H9 (cell line): ENCODE data around the gene SLC4A2. TPM values are rescaled to one million over a fixed set of nuclear protein-coding genes. Genes with fewer than 3 reads are reported as not detected.
A peak's percentile ranks its signal among the peaks of the same experiment; 100 is the strongest.

Source experiments
- DNase-seq: peaks from one replicate; pipeline ENCODE4 v3.0.0-alpha.2; 2017
- H2AFZ ChIP-seq: one replicate; pipeline ENCODE4 v1.6.1; 2013; ENCODE audit warnings: mild to moderate bottlenecking, low read length, control low read depth, moderate library complexity
- H2AK5ac ChIP-seq: 2 replicates; pipeline ENCODE4 v1.6.1; 2013; ENCODE audit warnings: low read length, control low read depth, mixed read lengths; ENCODE audit not compliant: insufficient read length
- H2BK120ac ChIP-seq: one replicate; pipeline ENCODE4 v1.6.1; 2013; ENCODE audit warnings: low read depth, mild to moderate bottlenecking, low read length, control low read depth, inconsistent platforms; ENCODE audit not compliant: poor library complexity, severe bottlenecking
- H2BK12ac ChIP-seq: 2 replicates; pipeline ENCODE4 v1.6.1; 2013; ENCODE audit warnings: low read length, control low read depth, mixed read lengths, low read depth; ENCODE audit not compliant: insufficient read length
- H2BK15ac ChIP-seq: 2 replicates; pipeline ENCODE4 v1.6.1; 2013; ENCODE audit warnings: low read depth, low read length, control low read depth
- H2BK20ac ChIP-seq: one replicate; pipeline ENCODE4 v1.6.1; 2013; ENCODE audit warnings: low read depth, mild to moderate bottlenecking, low read length, control low read depth, inconsistent platforms; ENCODE audit not compliant: poor library complexity, severe bottlenecking
- H2BK5ac ChIP-seq: 2 replicates; pipeline ENCODE4 v1.6.1; 2013; ENCODE audit warnings: low read length, control low read depth, mixed read lengths; ENCODE audit not compliant: insufficient read length
- H3K14ac ChIP-seq: 2 replicates; pipeline ENCODE4 v1.6.1; 2013; ENCODE audit warnings: low read length, control low read depth; ENCODE audit not compliant: insufficient read depth
- H3K18ac ChIP-seq: 2 replicates; pipeline ENCODE4 v1.6.1; 2013; ENCODE audit warnings: low read depth, mild to moderate bottlenecking, mixed read lengths, low read length, control low read depth; ENCODE audit not compliant: insufficient read length
- H3K23ac ChIP-seq: 2 replicates; pipeline ENCODE4 v1.6.1; 2013; ENCODE audit warnings: low read length, control low read depth, mixed read lengths, low read depth; ENCODE audit not compliant: insufficient read length
- H3K23me2 ChIP-seq: 2 replicates; pipeline ENCODE4 v1.6.1; 2013; ENCODE audit warnings: low read depth, mild to moderate bottlenecking, mixed read lengths, low read length, control low read depth; ENCODE audit not compliant: insufficient read length, poor library complexity, severe bottlenecking
- H3K27ac ChIP-seq: 2 replicates; pipeline ENCODE4 v1.5.1; 2013; ENCODE audit warnings: low read length, control low read depth, mixed read lengths, low read depth; ENCODE audit not compliant: insufficient read length
- H3K27me3 ChIP-seq: 2 replicates; pipeline ENCODE4 v1.6.1; 2013; ENCODE audit warnings: low read length, control low read depth, inconsistent platforms; ENCODE audit not compliant: insufficient read depth
- H3K4ac ChIP-seq: 2 replicates; pipeline ENCODE4 v1.6.1; 2013; ENCODE audit warnings: low read depth, mild to moderate bottlenecking, control low read depth, inconsistent platforms, low read length, moderate library complexity
- H3K4me1 ChIP-seq: 2 replicates; pipeline ENCODE4 v1.6.1; 2013; ENCODE audit warnings: low read length, control low read depth, inconsistent platforms; ENCODE audit not compliant: insufficient read depth
- H3K4me2 ChIP-seq: 2 replicates; pipeline ENCODE4 v1.6.1; 2013; ENCODE audit warnings: low read length, control low read depth, mixed read lengths; ENCODE audit not compliant: insufficient read length, insufficient read depth
- H3K56ac ChIP-seq: 2 replicates; pipeline ENCODE4 v1.6.1; 2013; ENCODE audit warnings: low read depth, mild to moderate bottlenecking, mixed read lengths, low read length, control low read depth; ENCODE audit not compliant: insufficient read length
- H3K79me1 ChIP-seq: 2 replicates; pipeline ENCODE4 v1.6.1; 2013; ENCODE audit warnings: low read depth, mild to moderate bottlenecking, moderate library complexity, low read length, control low read depth, inconsistent platforms; ENCODE audit not compliant: insufficient read depth, poor library complexity, severe bottlenecking
- H3K79me2 ChIP-seq: 2 replicates; pipeline ENCODE4 v1.6.1; 2013; ENCODE audit warnings: low read length, control low read depth, inconsistent platforms; ENCODE audit not compliant: insufficient read depth
- H3K9ac ChIP-seq: 2 replicates; pipeline ENCODE4 v1.6.1; 2013; ENCODE audit warnings: low read length, control low read depth, mixed read lengths; ENCODE audit not compliant: insufficient read length; ENCODE audit errors: extremely low read depth
- H3K9me3 ChIP-seq: one replicate; pipeline ENCODE4 v1.6.1; 2013; ENCODE audit warnings: low read depth, low read length, inconsistent platforms; ENCODE audit not compliant: control insufficient read depth
- H3T11ph ChIP-seq: one replicate; pipeline ENCODE4 v1.6.1; 2013; ENCODE audit warnings: mild to moderate bottlenecking, low read length, control low read depth, inconsistent platforms
- H4K20me1 ChIP-seq: one replicate; pipeline ENCODE4 v1.6.1; 2013; ENCODE audit not compliant: control insufficient read depth, insufficient read length, insufficient read depth
- H4K5ac ChIP-seq: 2 replicates; pipeline ENCODE4 v1.6.1; 2013; ENCODE audit warnings: low read depth, mild to moderate bottlenecking, mixed read lengths, low read length, control low read depth; ENCODE audit not compliant: insufficient read length
- H4K8ac ChIP-seq: replicated peaks from 2 replicates; pipeline ENCODE4 v1.6.1; 2013; ENCODE audit warnings: low read length, control low read depth, mixed read lengths, low read depth; ENCODE audit not compliant: insufficient read length
- H4K91ac ChIP-seq: 2 replicates; pipeline ENCODE4 v1.6.1; 2013; ENCODE audit warnings: low read depth, mild to moderate bottlenecking, moderate library complexity, mixed read lengths, low read length, control low read depth; ENCODE audit not compliant: insufficient read length
- H3K27ac Mint-ChIP-seq, 3 experiments: 2 replicates in 2 of 3; 3 replicates in 1 of 3; pipeline ENCODE4 v1.8.0; 2020 to 2021; ENCODE audit warnings: mixed read lengths in 3 of 3, mild to moderate bottlenecking in 1 of 3, moderate library complexity in 1 of 3
- H3K27me3 Mint-ChIP-seq: 2 replicates; pipeline ENCODE4 v1.8.0; 2021; ENCODE audit warnings: low read depth, mild to moderate bottlenecking, moderate library complexity, mixed read lengths
- H3K36me3 Mint-ChIP-seq, 3 experiments: 2 replicates in 2 of 3; 3 replicates in 1 of 3; pipeline ENCODE4 v1.8.0; 2020 to 2021; ENCODE audit warnings: low read depth in 3 of 3, mixed read lengths in 3 of 3; ENCODE audit not compliant: insufficient read depth in 1 of 3
- H3K4me1 Mint-ChIP-seq, 2 experiments: 2 replicates each; pipeline ENCODE4 v1.8.0; 2020; ENCODE audit warnings: mixed read lengths in 2 of 2
- H3K4me3 Mint-ChIP-seq, 2 experiments: 2 replicates in 1 of 2; 3 replicates in 1 of 2; pipeline ENCODE4 v1.8.0; 2020 to 2021; ENCODE audit warnings: mild to moderate bottlenecking in 2 of 2, mixed read lengths in 2 of 2, moderate library complexity in 1 of 2
- H3K9me3 Mint-ChIP-seq, 2 experiments: 2 replicates in 1 of 2; 3 replicates in 1 of 2; pipeline ENCODE4 v1.8.0; 2020; ENCODE audit warnings: mild to moderate bottlenecking in 2 of 2, mixed read lengths in 2 of 2, moderate library complexity in 1 of 2
- WGBS: extraction: QIAGEN DNeasy Blood & Tissue Kit; methylation state at CpG from one replicate; pipeline ENCODE4 v1.1.7; 2013; ENCODE audit warnings: missing lambda C conversion rate, low lambda C conversion rate, mixed read lengths; ENCODE audit not compliant: insufficient read length; ENCODE audit errors: extremely low coverage; 5-methylcytosine and 5-hydroxymethylcytosine counted together
- total RNA-seq: library from RNA; stranded (reverse); gene quantifications from 2 replicates; pipeline ENCODE4 v1.2.1, GENCODE V29; 2021
- TF ChIP-seq, protein P1 (sequence below): fragments of 200-600 bp; sonication (generic); conservative IDR thresholded peaks from 3 replicates; pipeline ENCODE4 v1.8.0; 2021; ENCODE audit warnings: antibody characterized with exemption, mild to moderate bottlenecking

SLC4A2 gene
- total RNA-seq, 1 experiment from 2014 or later: 136 TPM

DNA sequence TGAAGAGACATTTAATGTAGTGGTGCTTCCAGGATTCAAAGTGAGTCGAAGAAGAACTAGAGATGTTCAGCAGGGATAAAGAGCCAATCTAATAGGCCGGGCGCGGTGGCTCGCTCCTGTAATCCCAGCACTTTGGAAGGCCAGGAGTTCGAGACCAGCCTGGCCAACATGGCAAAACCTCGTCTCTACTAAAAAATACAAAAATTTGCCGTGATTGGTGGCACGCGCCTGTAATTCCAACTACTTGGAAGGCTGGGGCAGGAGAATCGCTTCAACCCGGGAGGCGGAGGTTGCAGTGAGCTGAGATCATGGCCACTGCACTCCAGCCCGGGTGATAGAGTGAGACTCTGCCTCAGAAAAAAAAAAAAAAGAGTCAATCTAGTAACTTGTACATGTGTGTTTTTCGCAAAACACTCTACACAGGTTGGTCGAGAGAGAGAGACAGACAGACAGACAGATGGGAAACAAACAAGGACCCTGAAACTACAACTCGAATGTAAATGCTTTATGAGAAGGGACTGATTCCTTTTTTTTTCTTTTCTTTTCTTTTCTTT is 30.4 kb upstream of the SLC4A2 start:
- Histone ChIP-seq H3K79me2 (no peaks in the 10 kb centered on the region), H3K23ac (no peak overlapping the region), H3K23me2 (peaks cover 6% of the 10 kb centered on the region), H3K27ac (no peak overlapping the region), H2BK12ac (no peak overlapping the region), H3K4me1 (peaks cover 2% of the 10 kb centered on the region; the same call in 1 of the 2 replicates), H4K20me1 (no peaks in the 10 kb centered on the region), H3K4me2 (peak overlapping the region; percentile 62), H2BK20ac (no peak overlapping the region), H2AK5ac (no peak overlapping the region), H3K18ac (no peak overlapping the region), H3K9me3 (no peaks in the 10 kb centered on the region), H4K91ac (no peak overlapping the region), H3K4ac (no peak overlapping the region), H4K8ac (no peak overlapping the region), H3K27me3 (no peaks in the 10 kb centered on the region), H4K5ac (no peak overlapping the region), H3K14ac (no peak overlapping the region), H3K9ac (no peak overlapping the region), H2BK120ac (no peak overlapping the region), H3K79me1 (no peaks in the 10 kb centered on the region), H3T11ph (no peak overlapping the region), H3K56ac (no peak overlapping the region), H2AFZ (no peak overlapping the region), H2BK5ac (no peak overlapping the region), H2BK15ac (no peak overlapping the region)
- Mint-ChIP-seq H3K9me3 (no peaks in the 10 kb centered on the region; a peak in 1 of 5 replicates), H3K27me3 (peaks cover 20% of the 10 kb centered on the region), H3K4me1 (peaks cover 22 to 34% of the 10 kb centered on the region in 2 experiments), H3K4me3 (peak overlapping the region; percentile 87 to 90), H3K36me3 (no peaks in the 10 kb centered on the region; a peak in 1 of 7 replicates), H3K27ac (peak overlapping the region in 2 of 3 experiments; percentile 97 to 98; a peak in 4 of 7 replicates)
- TF ChIP-seq, protein P1, sequence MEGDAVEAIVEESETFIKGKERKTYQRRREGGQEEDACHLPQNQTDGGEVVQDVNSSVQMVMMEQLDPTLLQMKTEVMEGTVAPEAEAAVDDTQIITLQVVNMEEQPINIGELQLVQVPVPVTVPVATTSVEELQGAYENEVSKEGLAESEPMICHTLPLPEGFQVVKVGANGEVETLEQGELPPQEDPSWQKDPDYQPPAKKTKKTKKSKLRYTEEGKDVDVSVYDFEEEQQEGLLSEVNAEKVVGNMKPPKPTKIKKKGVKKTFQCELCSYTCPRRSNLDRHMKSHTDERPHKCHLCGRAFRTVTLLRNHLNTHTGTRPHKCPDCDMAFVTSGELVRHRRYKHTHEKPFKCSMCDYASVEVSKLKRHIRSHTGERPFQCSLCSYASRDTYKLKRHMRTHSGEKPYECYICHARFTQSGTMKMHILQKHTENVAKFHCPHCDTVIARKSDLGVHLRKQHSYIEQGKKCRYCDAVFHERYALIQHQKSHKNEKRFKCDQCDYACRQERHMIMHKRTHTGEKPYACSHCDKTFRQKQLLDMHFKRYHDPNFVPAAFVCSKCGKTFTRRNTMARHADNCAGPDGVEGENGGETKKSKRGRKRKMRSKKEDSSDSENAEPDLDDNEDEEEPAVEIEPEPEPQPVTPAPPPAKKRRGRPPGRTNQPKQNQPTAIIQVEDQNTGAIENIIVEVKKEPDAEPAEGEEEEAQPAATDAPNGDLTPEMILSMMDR: no peak
- no CpG with 5 or more reads among the region's 17 CpGs for WGBS
- DNase-seq: no peak
